Loucy (cell line): Measurements from ENCODE around the gene HMGCS2.

ENCODE experiments used
- CTCF ChIP-seq: fragments of 200-600 bp; sonication (generic); conservative IDR thresholded peaks from 2 replicates; pipeline ENCODE4 v1.5.1; 2014; ENCODE audit warnings: mild to moderate bottlenecking, antibody characterized with exemption, low read length
- EZH2phosphoT487 ChIP-seq: fragments of 200-600 bp; IDR thresholded peaks from 2 replicates; pipeline ENCODE4 v1.6.1; 2018; ENCODE audit warnings: antibody characterized with exemption, mild to moderate bottlenecking, moderate library complexity, borderline replicate concordance

- TF ChIP-seq CTCF (no peak), EZH2phosphoT487 (no peak)
Measured at GRCh38 chr1:119703666-119704450, 64.8 kb downstream of the HMGCS2 start.
